SK-N-DZ (cell line): Measurements from ENCODE around the gene ASB2.

Source experiments
- DNase-seq: peaks from one replicate; pipeline ENCODE4 v3.0.0-alpha.2; 2015; ENCODE audit warnings: low spot score

The ASB2 gene

GRCh38 chr14:94001016-94001415 lies 24.6 kb upstream of the ASB2 start:
- no peak for DNase-seq

DNA sequence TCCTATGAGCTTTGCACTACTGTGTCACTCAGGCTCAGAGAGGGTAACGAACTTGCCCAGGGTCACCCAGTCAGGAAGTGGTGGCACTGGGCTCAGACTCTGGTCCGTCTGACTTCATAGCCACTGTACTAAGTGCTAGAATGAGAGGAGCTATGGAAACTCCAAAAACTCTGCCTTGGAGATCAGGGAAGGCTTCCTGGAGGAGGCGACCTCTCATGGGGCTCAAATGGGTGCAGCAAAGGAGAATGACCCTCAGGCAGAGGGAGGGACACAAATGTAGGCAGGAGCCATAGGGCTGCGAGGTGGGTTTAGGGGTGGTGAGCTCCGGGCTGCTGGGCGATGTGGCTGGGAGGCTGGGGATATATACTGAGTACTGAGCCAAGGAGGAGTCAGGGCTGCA lies 23.9 kb upstream of the ASB2 start:
- no peak for DNase-seq

DNA sequence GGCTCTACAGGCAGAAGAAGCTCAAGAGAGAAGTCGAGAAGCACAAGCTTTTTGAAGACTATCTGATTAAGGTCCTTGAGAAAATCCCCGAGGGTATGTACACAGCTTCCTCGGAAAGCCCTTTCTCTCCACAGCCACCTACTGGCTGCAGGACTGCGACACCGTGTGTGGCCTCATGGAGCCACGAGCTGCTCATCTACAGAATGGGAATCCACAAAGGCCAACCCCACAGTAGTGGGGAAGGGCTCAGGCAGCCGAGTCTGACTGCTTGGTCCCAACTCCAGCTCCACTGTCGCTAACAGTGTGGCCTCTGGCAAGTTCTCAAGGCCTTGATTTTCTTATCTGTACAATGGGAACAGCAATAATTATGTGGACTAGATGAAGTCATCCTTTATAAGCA lies 23.2 kb upstream of the ASB2 start:
- DNase-seq, result no peak

- no peak for DNase-seq
Measured at GRCh38 chr14:93998871-93999403, 22.6 kb upstream of the ASB2 start.

GRCh38 chr14:93997916-93998870 lies 21.8 kb upstream of the ASB2 start:
- no peak for DNase-seq

DNA sequence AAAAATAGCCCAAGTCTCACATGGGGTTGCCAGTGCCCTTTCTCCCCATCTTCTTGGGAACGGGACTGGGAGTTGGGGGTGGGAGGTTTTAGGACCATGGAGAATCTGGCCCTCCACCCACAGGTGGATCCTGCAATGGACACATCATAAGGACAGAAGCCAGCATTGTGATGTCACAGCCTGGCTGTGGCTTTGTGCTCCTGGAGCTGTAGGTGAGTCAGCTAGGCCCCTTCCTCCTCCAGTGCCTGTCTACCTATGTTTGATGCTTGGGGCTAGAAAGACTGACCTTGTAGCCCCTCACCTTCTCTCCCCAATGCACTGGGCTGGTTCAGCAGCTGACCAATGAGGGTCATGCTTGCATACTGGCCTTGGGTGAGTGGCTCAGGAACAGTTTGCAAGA lies 20.7 kb upstream of the ASB2 start, which contains the start of gene CCDC197:
TSS of gene CCDC197 (plus strand) at position 220 of the 400 bp plus-strand sequence. CDS start 831 bp downstream, outside the sequence.
- DNase-seq, result no peak

GRCh38 chr14:93996130-93996695 lies 19.8 kb upstream of the ASB2 start:
- DNase-seq, result no peak

GRCh38 chr14:93994919-93995682 lies 18.7 kb upstream of the ASB2 start:
- DNase-seq, result no peak

GRCh38 chr14:93993382-93993781 lies 17.0 kb upstream of the ASB2 start:
- DNase-seq, result no peak

GRCh38 chr14:93991649-93992048 lies 15.3 kb upstream of the ASB2 start:
- DNase-seq, result no peak

GRCh38 chr14:93991212-93991611 lies 14.8 kb upstream of the ASB2 start:
- DNase-seq, result no peak

GRCh38 chr14:93989939-93990338 lies 13.6 kb upstream of the ASB2 start:
- DNase-seq, result no peak

DNA sequence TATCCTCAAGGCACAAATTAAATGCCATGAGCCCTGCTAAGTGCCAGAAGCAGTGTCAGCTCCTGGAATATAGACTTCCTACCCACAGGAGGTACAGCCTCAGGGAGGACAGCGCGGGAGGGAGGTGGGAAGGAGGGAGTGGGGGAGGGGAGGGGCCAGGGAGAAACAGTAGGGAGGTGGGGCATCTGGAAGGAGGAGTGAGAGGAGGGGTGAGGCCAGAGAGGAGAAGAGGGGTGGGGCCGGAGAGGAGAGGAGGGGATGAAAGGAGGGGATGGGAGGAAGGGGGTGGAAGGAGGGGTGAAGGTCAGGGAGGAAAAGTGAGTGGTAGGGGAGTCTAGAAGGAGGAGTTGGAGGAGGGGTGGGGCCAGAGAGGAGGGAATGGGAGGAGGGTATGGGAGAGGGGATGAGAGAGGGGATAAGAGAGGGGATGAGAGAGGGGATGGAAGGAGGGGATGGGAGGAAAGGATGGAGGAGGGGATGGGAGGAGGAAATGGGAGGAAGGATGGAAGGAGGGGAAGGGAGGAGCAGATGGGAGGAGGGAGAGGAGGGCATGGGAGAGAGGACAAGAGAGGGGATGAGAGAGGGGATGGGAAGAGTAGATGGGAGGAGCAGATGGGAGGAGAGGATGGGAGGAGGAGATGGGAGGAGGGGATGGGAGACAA lies 11.6 kb upstream of the ASB2 start:
- no peak for DNase-seq

DNA sequence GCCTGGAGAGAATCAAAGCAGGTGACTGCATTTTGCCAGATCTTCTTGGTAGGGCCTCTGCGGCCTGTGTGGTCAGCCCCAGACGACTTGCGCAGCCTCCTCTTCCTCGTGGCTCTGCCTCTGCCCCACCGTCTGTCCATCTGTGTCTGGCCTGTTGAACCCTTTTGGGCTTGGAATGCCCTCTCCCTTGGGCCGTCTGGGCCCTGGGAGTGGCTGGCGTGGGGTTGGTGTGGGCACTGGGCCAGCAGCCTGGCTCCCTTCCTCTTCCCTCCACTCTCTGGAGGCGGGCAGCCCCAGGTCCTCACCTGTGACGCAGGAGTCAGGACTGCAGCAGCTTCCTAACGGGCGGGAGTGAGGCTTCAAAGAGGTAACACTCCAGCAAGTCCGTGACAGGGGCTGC lies 11.0 kb upstream of the ASB2 start:
- no peak for DNase-seq

DNA sequence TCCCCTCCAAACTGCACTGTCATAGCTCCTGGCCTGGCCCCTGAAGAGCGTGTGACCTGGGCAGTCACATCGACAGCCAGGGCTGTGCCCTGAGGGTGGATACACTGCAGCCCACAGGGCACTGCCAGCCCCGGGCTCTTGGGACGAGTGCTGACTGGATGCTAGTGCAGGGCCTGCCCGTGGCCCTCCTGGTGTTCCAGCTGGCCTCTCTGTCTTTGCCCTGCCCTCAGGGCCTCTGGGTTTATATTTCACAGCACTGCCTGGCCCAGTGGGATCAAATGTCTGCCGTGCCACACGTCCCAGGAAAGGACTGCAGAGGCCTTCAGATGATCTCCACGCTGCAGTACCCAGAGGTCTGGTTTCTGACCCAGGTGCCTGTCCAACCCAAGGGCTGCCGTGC lies 10.6 kb upstream of the ASB2 start:
- no peak for DNase-seq

DNA sequence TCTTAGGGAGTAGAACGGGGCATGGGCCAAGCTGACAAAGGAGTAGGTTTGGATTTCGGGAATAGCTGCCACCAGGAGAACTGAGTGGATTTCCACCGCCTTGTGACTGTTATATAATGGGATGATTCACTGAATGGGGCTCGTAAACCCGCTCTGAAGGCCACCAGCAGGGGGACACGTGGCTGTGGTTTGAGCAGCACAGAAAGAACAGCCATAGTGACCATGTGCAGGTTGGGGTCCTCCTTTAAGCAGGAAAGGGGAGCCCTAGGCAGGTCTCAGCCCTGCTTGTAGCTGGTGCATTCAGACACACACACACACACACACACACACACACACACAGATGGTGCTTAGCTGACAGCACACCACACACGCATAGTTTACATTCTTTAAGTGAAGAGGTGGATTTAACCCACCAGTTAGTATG lies 8.6 kb upstream of the ASB2 start:
- DNase-seq, result no peak

GRCh38 chr14:93984070-93984469 lies 7.7 kb upstream of the ASB2 start:
- no peak for DNase-seq

DNA sequence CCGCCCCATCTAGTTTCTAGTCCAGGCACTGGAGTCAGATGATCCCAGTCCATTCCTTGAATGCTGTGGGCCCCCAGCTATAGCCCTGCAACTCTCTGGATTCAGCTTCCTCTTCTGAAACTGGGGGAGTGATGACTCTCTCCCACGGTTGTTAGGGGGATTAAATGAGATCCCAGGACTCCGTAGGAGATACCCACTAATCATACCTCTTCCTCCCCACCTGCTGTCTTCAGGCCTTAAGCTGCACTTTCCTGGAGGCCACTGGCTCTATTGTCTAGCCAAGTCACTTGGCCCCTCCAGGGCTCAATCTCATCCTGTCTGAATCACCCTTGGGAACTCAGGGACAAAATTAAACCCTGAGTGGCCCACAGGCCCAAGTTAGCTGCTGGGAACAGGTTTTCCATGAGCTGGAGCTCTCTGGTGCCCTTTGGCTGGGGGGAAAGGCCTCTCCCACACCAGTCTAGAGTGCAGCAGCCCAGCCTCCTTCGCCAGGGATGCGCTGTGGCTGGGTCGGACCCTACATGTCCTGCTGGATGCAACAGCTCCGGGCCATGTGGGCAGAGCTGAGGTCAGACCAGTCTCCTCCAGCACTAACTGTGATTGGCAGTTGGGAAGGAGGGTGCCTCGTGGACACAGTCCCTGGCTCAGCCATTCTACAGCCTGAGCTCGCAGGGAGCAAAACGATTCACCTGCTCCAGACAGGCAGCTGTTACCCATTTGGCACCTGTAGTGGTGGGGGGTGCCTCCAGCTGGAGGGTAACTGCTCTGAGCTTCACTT lies 6.0 kb upstream of the ASB2 start:
- DNase-seq, result no peak

DNA sequence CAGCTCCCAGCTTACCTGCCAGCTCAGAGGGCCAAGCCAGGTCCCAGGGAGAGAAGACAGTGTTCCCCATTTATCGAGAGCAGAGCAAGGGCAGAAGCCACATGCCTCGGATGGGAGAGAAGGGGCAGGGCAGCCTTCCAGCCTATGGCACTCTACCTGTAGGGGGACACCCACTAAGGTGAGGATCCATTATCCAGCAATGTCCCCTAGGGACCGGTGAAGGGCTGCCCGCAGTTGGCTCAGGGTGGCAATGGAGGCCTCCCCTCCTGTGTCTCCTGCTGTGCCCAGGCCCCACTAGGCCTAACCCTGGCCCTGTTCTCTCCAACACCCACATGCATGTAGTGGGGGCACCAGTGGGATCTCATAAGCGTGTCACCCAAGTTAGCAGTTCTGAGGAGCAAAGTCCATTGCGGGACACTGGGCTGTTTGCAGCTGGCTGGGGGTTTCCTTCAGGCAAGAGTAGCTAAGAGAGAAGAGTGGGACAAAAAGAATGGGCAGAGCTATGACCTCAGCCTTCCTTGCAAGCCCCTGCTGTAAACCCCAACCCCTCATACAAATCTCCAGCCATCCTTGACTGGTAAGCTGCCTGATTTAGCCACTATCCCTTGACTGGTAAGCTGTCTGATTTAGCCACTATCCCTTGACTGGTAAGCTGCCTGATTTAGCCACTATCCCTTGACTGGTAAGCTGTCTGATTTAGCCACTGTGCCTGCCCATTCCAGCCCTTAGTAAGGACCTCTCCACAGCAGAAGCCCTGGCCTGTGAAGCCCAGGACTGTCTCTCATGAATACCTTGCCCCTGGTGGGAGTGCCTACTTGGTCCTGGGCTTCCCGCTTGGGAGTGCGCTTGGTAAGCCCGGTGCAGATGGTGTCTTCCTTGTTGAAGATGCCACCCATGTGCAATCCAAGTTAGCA lies 5.2 kb upstream of the ASB2 start:
- no peak for DNase-seq
